Uterine smooth muscle cell (primary cell): ENCODE results near the gene SNX18. TPM values are rescaled to one million over a fixed set of nuclear protein-coding genes. Genes with fewer than 3 reads are reported as not detected.

Experiments
- total RNA-seq: library from RNA; depleted of rRNA; stranded (reverse); fragments of >200 nt; gene quantifications from 2 replicates; pipeline ENCODE4 v1.2.3, GENCODE V29; 2014

The SNX18 gene
- 33.8 and 65.7 TPM in 2 replicates for total RNA-seq

GRCh38 chr5:54517512-54518145, at the start of gene SNX18:
Gene SNX18 (plus strand): TSS chr5:54517759. CDS start chr5:54517953, 194 bp downstream.

Other genes starting within 250 kb of the SNX18 start
- gene ARL15, start 207.2 kb upstream of the SNX18 start, total RNA-seq: 18.2 and 31.2 TPM in 2 replicates
- gene HSPB3, start 62.1 kb upstream of the SNX18 start, total RNA-seq: 0.25 and 1.8 TPM in 2 replicates